Neural cell (in vitro differentiated cells): Measurements from ENCODE around the gene CKM. TPM values are rescaled to one million over a fixed set of nuclear protein-coding genes. Genes with fewer than 3 reads are reported as not detected.

Experiments
- H2AFZ ChIP-seq: fragments of 200-600, 300-800 bp; sonication (generic), shearing (Covaris generic); 2 replicates; pipeline ENCODE4 v1.6.0; 2014; ENCODE audit warnings: low read depth, mild to moderate bottlenecking, antibody characterized with exemption, low read length, moderate library complexity
- H3F3A ChIP-seq: fragments of 200-600 bp; shearing (Covaris generic); 2 replicates; pipeline ENCODE4 v1.6.1; 2016; ENCODE audit warnings: mild to moderate bottlenecking, moderate library complexity, mixed read lengths, antibody characterized with exemption, low read length; ENCODE audit not compliant: insufficient read depth, poor library complexity, severe bottlenecking
- H3K27ac ChIP-seq: fragments of 200-600, 300-800 bp; sonication (generic), shearing (Covaris generic); 2 replicates; pipeline ENCODE4 v1.5.1; 2014; ENCODE audit warnings: mild to moderate bottlenecking, low read length, moderate library complexity
- H3K27me3 ChIP-seq: fragments of 300-800, 200-600 bp; sonication (generic), shearing (Covaris generic); 2 replicates; pipeline ENCODE4 v1.6.0; 2014; ENCODE audit warnings: mild to moderate bottlenecking, low read depth, low read length, moderate library complexity; ENCODE audit not compliant: insufficient read depth
- H3K36me3 ChIP-seq: fragments of 300-800, 200-600 bp; sonication (generic), shearing (Covaris generic); 2 replicates; pipeline ENCODE4 v1.5.1; 2014; ENCODE audit warnings: mild to moderate bottlenecking, antibody characterized with exemption, low read length, moderate library complexity; ENCODE audit not compliant: insufficient read depth
- H3K4me2 ChIP-seq: fragments of 300-800, 200-600 bp; sonication (generic), shearing (Covaris generic); 2 replicates; pipeline ENCODE4 v1.6.0; 2014; ENCODE audit warnings: mild to moderate bottlenecking, low read length
- H3K4me3 ChIP-seq: fragments of 300-800, 200-600 bp; sonication (generic), shearing (Covaris generic); 2 replicates; pipeline ENCODE4 v1.5.1; 2014; ENCODE audit warnings: mild to moderate bottlenecking, low read length, moderate library complexity
- H3K79me2 ChIP-seq: fragments of 200-600 bp; shearing (Covaris generic); replicated peaks from 2 replicates; pipeline ENCODE4 v1.6.0; 2014; ENCODE audit warnings: mild to moderate bottlenecking, low read length, moderate library complexity; ENCODE audit not compliant: insufficient read depth
- H3K9ac ChIP-seq: fragments of 300-800, 200-600 bp; sonication (generic), shearing (Covaris generic); 2 replicates; pipeline ENCODE4 v1.6.1; 2016; ENCODE audit warnings: mild to moderate bottlenecking, low read length, mixed read lengths
- H3K9me2 ChIP-seq: fragments of 200-600 bp; shearing (Covaris generic); 2 replicates; pipeline ENCODE4 v1.6.1; 2016; ENCODE audit warnings: mild to moderate bottlenecking, low read length, mixed read lengths; ENCODE audit not compliant: insufficient read depth
- H3K9me3 ChIP-seq: fragments of 200-600, 300-800 bp; sonication (generic), shearing (Covaris generic); 2 replicates; pipeline ENCODE4 v1.6.1; 2016; ENCODE audit warnings: mild to moderate bottlenecking, mixed run types, low read length, moderate library complexity, mixed read lengths
- H4K20me1 ChIP-seq: fragments of 200-600 bp; shearing (Covaris generic); 2 replicates; pipeline ENCODE4 v1.6.1; 2016; ENCODE audit warnings: mild to moderate bottlenecking, mixed run types; ENCODE audit not compliant: insufficient read depth
- EP300 ChIP-seq: fragments of 450-650 bp; conservative IDR thresholded peaks from 2 replicates; pipeline ENCODE4 v1.6.1; 2014; ENCODE audit warnings: antibody characterized with exemption, mild to moderate bottlenecking, moderate library complexity; ENCODE audit not compliant: poor library complexity, severe bottlenecking
- EZH2 ChIP-seq: fragments of 200-600, 300-800 bp; shearing (Covaris generic), sonication (generic); IDR thresholded peaks from 2 replicates; pipeline ENCODE4 v1.6.1; 2014; ENCODE audit warnings: antibody characterized with exemption, low read length, borderline replicate concordance, mild to moderate bottlenecking; ENCODE audit not compliant: insufficient read depth, poor library complexity, severe bottlenecking
- MXI1 ChIP-seq: fragments of 450-650 bp; conservative IDR thresholded peaks from 2 replicates; pipeline ENCODE4 v1.6.1; 2014; ENCODE audit warnings: antibody characterized with exemption, mild to moderate bottlenecking; ENCODE audit not compliant: poor library complexity, severe bottlenecking
- POLR2AphosphoS5 ChIP-seq: IDR thresholded peaks from 2 replicates; pipeline ENCODE4 v1.6.1; 2012
- RAD21 ChIP-seq: fragments of 450-650 bp; conservative IDR thresholded peaks from 2 replicates; pipeline ENCODE4 v1.6.1; 2014; ENCODE audit warnings: antibody characterized with exemption, mild to moderate bottlenecking, moderate library complexity
- REST ChIP-seq: IDR thresholded peaks from 2 replicates; pipeline ENCODE4 v1.6.1; 2012; ENCODE audit warnings: borderline replicate concordance
- SMC3 ChIP-seq: fragments of 450-650 bp; conservative IDR thresholded peaks from 2 replicates; pipeline ENCODE4 v1.6.1; 2014; ENCODE audit warnings: antibody characterized with exemption, mild to moderate bottlenecking, moderate library complexity; ENCODE audit not compliant: poor library complexity
- TAF1 ChIP-seq: IDR thresholded peaks from 2 replicates; pipeline ENCODE4 v1.6.1; 2012; ENCODE audit warnings: low read depth
- polyA plus RNA-seq: library from polyadenylated mRNA; depleted of rRNA; stranded (reverse); fragments of >200 nt; gene quantifications from 2 replicates; pipeline ENCODE4 v1.2.3, GENCODE V29; 2014
- TF ChIP-seq, protein P1 (sequence below): fragments of 450-650 bp; IDR thresholded peaks from 2 replicates; pipeline ENCODE4 v1.5.1; 2014; ENCODE audit warnings: antibody characterized with exemption, mild to moderate bottlenecking, moderate library complexity; ENCODE audit not compliant: poor library complexity, severe bottlenecking

CKM gene
- polyA plus RNA-seq, 1 donor from 2014 or later: 0.14 TPM

GRCh38 chr19:45368737-45369340 lies 46.2 kb upstream of the CKM start:
- no peaks in the 10 kb centered on the region for H3K36me3 ChIP-seq
- H3K27me3 ChIP-seq: no peaks in the 10 kb centered on the region
- H2AFZ ChIP-seq: no peak overlapping the region
- no peaks in the 10 kb centered on the region for H3F3A ChIP-seq
- H3K27ac ChIP-seq: no peak overlapping the region
- H3K9me2 ChIP-seq: no peaks in the 10 kb centered on the region
- H3K4me3 ChIP-seq: peak overlapping the region; percentile 15
- no peaks in the 10 kb centered on the region for H4K20me1 ChIP-seq
- TF ChIP-seq EP300 (no peak), REST (no peak), SMC3 (no peak), MXI1 (no peak), RAD21 (no peak), POLR2AphosphoS5 (no peak), TAF1 (no peak), EZH2 (no peak)
- TF ChIP-seq, protein P1, sequence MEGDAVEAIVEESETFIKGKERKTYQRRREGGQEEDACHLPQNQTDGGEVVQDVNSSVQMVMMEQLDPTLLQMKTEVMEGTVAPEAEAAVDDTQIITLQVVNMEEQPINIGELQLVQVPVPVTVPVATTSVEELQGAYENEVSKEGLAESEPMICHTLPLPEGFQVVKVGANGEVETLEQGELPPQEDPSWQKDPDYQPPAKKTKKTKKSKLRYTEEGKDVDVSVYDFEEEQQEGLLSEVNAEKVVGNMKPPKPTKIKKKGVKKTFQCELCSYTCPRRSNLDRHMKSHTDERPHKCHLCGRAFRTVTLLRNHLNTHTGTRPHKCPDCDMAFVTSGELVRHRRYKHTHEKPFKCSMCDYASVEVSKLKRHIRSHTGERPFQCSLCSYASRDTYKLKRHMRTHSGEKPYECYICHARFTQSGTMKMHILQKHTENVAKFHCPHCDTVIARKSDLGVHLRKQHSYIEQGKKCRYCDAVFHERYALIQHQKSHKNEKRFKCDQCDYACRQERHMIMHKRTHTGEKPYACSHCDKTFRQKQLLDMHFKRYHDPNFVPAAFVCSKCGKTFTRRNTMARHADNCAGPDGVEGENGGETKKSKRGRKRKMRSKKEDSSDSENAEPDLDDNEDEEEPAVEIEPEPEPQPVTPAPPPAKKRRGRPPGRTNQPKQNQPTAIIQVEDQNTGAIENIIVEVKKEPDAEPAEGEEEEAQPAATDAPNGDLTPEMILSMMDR: no peak
- no peak overlapping the region for H3K4me2 ChIP-seq
- H3K9me3 ChIP-seq: no peaks in the 10 kb centered on the region
- H3K79me2 ChIP-seq: peaks cover 8% of the 10 kb centered on the region
- no peak overlapping the region for H3K9ac ChIP-seq

GRCh38 chr19:45368127-45368526 lies 45.5 kb upstream of the CKM start:
- no peak overlapping the region for H3K9ac ChIP-seq
- TF ChIP-seq SMC3: no peak
- TF ChIP-seq, protein P1: no peak
- TF ChIP-seq MXI1: no peak
- TF ChIP-seq REST: no peak
- TF ChIP-seq EZH2: no peak
- TF ChIP-seq RAD21: no peak
- TF ChIP-seq POLR2AphosphoS5: no peak
- TF ChIP-seq TAF1: no peak
- no peak for TF ChIP-seq EP300
- no peak overlapping the region for H3K4me3 ChIP-seq
- H2AFZ ChIP-seq: no peak overlapping the region
- no peaks in the 10 kb centered on the region for H3K9me2 ChIP-seq
- H3K27me3 ChIP-seq: no peaks in the 10 kb centered on the region
- no peaks in the 10 kb centered on the region for H3K36me3 ChIP-seq
- H4K20me1 ChIP-seq: no peaks in the 10 kb centered on the region
- no peak overlapping the region for H3K4me2 ChIP-seq
- H3F3A ChIP-seq: no peaks in the 10 kb centered on the region
- peaks cover 8% of the 10 kb centered on the region for H3K79me2 ChIP-seq
- no peak overlapping the region for H3K27ac ChIP-seq
- H3K9me3 ChIP-seq: no peaks in the 10 kb centered on the region
